Skeletal muscle satellite cell (primary cell): ENCODE results near the gene IFIT3.
"Not testable (repeated sequence)": the region's sequence is repeated elsewhere in the genome, so short reads cannot be mapped to it uniquely, and the experiment has no call there.

ENCODE experiments used
- H3K27me3 ChIP-seq: 2 replicates; pipeline ENCODE4 v1.7.0; 2013; ENCODE audit warnings: low read length; ENCODE audit not compliant: control insufficient read depth, insufficient read depth
- H3K36me3 ChIP-seq: 2 replicates; pipeline ENCODE4 v1.7.0; 2013; ENCODE audit warnings: mild to moderate bottlenecking, control low read depth, low read length; ENCODE audit not compliant: insufficient read depth
- H3K4me1 ChIP-seq: 2 replicates; pipeline ENCODE4 v1.7.0; 2013; ENCODE audit warnings: low read length; ENCODE audit not compliant: control insufficient read depth, insufficient read depth
- H3K4me2 ChIP-seq: 2 replicates; pipeline ENCODE4 v1.7.0; 2013; ENCODE audit warnings: mild to moderate bottlenecking, low read length
- H3K4me3 ChIP-seq: 2 replicates; pipeline ENCODE4 v1.7.0; 2013; ENCODE audit warnings: low read length
- H3K9ac ChIP-seq: 2 replicates; pipeline ENCODE4 v1.7.0; 2013; ENCODE audit warnings: mild to moderate bottlenecking, low read depth, low read length, moderate library complexity
- H3K9me3 ChIP-seq: replicated peaks from 2 replicates; pipeline ENCODE4 v1.7.0; 2013; ENCODE audit warnings: mild to moderate bottlenecking, control low read depth, low read length

Gene IFIT3

GRCh38 chr10:89304925-89305324 lies 22.9 kb upstream of the IFIT3 start:
- no peaks in the 10 kb centered on the region for H3K27me3 ChIP-seq
- no peaks in the 10 kb centered on the region for H3K9me3 ChIP-seq
- peaks cover 16% of the 10 kb centered on the region for H3K4me1 ChIP-seq
- H3K4me3 ChIP-seq, result no peak overlapping the region
- H3K36me3 ChIP-seq, result no peaks in the 10 kb centered on the region
- H3K4me2 ChIP-seq, result no peak overlapping the region
- no peak overlapping the region for H3K9ac ChIP-seq

GRCh38 chr10:89305766-89306433 lies 21.9 kb upstream of the IFIT3 start:
- Histone ChIP-seq H3K4me1 (peaks cover 15% of the 10 kb centered on the region), H3K36me3 (no peaks in the 10 kb centered on the region), H3K9me3 (no peaks in the 10 kb centered on the region), H3K4me3 (no peak overlapping the region), H3K27me3 (no peaks in the 10 kb centered on the region), H3K9ac (no peak overlapping the region), H3K4me2 (no peak overlapping the region)

DNA sequence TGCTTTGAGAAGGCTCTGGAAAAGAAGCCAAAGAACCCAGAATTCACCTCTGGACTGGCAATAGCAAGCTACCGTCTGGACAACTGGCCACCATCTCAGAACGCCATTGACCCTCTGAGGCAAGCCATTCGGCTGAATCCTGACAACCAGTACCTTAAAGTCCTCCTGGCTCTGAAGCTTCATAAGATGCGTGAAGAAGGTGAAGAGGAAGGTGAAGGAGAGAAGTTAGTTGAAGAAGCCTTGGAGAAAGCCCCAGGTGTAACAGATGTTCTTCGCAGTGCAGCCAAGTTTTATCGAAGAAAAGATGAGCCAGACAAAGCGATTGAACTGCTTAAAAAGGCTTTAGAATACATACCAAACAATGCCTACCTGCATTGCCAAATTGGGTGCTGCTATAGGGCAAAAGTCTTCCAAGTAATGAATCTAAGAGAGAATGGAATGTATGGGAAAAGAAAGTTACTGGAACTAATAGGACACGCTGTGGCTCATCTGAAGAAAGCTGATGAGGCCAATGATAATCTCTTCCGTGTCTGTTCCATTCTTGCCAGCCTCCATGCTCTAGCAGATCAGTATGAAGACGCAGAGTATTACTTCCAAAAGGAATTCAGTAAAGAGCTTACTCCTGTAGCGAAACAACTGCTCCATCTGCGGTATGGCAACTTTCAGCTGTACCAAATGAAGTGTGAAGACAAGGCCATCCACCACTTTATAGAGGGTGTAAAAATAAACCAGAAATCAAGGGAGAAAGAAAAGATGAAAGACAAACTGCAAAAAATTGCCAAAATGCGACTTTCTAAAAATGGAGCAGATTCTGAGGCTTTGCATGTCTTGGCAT lies 21.1 kb upstream of the IFIT3 start:
- Histone ChIP-seq H3K36me3 (no peaks in the 10 kb centered on the region), H3K9me3 (no peaks in the 10 kb centered on the region), H3K9ac (no peak overlapping the region), H3K27me3 (no peaks in the 10 kb centered on the region), H3K4me3 (no peak overlapping the region), H3K4me2 (no peak overlapping the region), H3K4me1 (peaks cover 8% of the 10 kb centered on the region)

GRCh38 chr10:89307269-89307577 lies 20.6 kb upstream of the IFIT3 start:
- H3K4me3 ChIP-seq, result no peak overlapping the region
- no peaks in the 10 kb centered on the region for H3K9me3 ChIP-seq
- no peak overlapping the region for H3K4me2 ChIP-seq
- no peak overlapping the region for H3K9ac ChIP-seq
- H3K4me1 ChIP-seq, result peaks cover 6% of the 10 kb centered on the region
- no peaks in the 10 kb centered on the region for H3K36me3 ChIP-seq
- H3K27me3 ChIP-seq, result no peaks in the 10 kb centered on the region

DNA sequence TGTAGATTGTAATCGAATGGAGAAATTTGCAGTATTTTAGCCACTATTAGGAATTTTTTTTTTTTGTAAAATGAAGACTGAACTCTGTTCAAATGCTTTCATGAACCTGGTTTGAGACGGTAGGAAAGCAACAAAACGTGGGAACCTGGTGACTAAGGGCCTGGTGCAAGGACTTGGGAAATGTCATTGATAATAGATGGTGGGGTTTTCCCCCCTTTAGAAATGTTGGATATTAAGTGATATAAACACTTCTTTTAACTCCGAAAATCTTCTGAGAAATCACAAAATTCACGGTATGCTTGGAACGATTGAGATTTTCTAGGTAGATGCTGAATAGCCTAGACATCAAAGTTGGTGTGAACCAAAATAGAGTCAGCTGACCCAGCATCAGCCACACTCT lies 19.5 kb upstream of the IFIT3 start:
- no peak overlapping the region for H3K4me2 ChIP-seq
- no peaks in the 10 kb centered on the region for H3K9me3 ChIP-seq
- no peaks in the 10 kb centered on the region for H3K36me3 ChIP-seq
- H3K27me3 ChIP-seq, result no peaks in the 10 kb centered on the region
- no peaks in the 10 kb centered on the region for H3K4me1 ChIP-seq
- H3K4me3 ChIP-seq, result no peak overlapping the region
- H3K9ac ChIP-seq, result no peak overlapping the region

DNA sequence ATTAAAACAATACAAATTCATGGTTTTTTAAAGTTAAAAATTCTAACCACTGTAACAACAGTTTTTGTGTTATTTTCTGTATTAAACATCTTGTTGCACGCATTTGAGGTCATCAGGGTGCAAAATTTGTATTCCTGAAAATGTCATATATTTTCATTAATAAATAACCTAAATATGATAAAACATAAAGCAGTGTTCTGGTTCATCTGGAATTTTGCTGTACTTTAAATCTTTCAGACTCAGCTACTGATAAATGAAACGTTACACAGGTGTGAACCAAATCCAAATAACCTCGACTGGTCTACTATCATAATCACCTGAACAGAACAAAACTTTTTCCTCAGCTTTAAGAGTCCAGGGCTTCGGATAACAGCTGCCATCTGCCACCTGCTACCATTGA lies 19.1 kb upstream of the IFIT3 start:
- no peaks in the 10 kb centered on the region for H3K4me1 ChIP-seq
- H3K27me3 ChIP-seq, result no peaks in the 10 kb centered on the region
- H3K4me3 ChIP-seq, result no peak overlapping the region
- H3K36me3 ChIP-seq, result no peaks in the 10 kb centered on the region
- H3K9ac ChIP-seq, result no peak overlapping the region
- no peak overlapping the region for H3K4me2 ChIP-seq
- no peaks in the 10 kb centered on the region for H3K9me3 ChIP-seq

GRCh38 chr10:89309156-89310055 lies 18.4 kb upstream of the IFIT3 start:
- Histone ChIP-seq H3K4me3 (no peak overlapping the region), H3K4me2 (no peak overlapping the region), H3K9me3 (no peaks in the 10 kb centered on the region), H3K27me3 (no peaks in the 10 kb centered on the region), H3K36me3 (no peaks in the 10 kb centered on the region), H3K9ac (no peak overlapping the region), H3K4me1 (no peaks in the 10 kb centered on the region)

- H3K4me2 ChIP-seq, result no peak overlapping the region
- no peak overlapping the region for H3K9ac ChIP-seq
These were observed 17.5 kb upstream of the IFIT3 start for GRCh38 chr10:89310056-89310893.

DNA sequence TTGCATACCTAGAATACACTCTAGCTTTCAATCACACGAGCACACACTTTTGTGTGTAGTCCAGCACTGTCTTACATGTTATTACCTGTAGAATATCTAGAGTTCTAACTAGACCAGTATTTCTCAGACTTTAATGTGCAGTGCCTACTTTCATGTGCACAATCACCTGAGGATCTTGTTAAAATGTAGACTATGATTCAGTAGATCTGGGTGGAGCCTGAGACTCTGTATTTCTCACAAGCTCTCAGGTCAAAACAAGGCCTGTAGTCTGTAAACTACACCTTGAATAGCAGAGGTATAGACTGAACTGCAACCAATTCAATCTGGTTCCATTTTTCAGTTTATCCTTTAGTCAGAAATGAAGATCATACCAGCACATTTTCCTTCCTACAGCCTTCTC lies 14.8 kb upstream of the IFIT3 start:
- no peaks in the 10 kb centered on the region for H3K9me3 ChIP-seq
- no peak overlapping the region for H3K9ac ChIP-seq
- no peaks in the 10 kb centered on the region for H3K4me1 ChIP-seq
- no peaks in the 10 kb centered on the region for H3K27me3 ChIP-seq
- H3K4me2 ChIP-seq, result no peak overlapping the region
- H3K4me3 ChIP-seq, result no peak overlapping the region
- no peaks in the 10 kb centered on the region for H3K36me3 ChIP-seq

More at GRCh38 chr10:89310056-89310893, 17.5 kb upstream of the IFIT3 start:
- H3K4me3 ChIP-seq, result no peak overlapping the region
- no peaks in the 10 kb centered on the region for H3K27me3 ChIP-seq
- H3K36me3 ChIP-seq, result no peaks in the 10 kb centered on the region
- no peaks in the 10 kb centered on the region for H3K4me1 ChIP-seq
- no peaks in the 10 kb centered on the region for H3K9me3 ChIP-seq

- H3K36me3 ChIP-seq, result no peaks in the 10 kb centered on the region
- no peaks in the 10 kb centered on the region for H3K4me1 ChIP-seq
- no peak overlapping the region for H3K4me2 ChIP-seq
- no peaks in the 10 kb centered on the region for H3K27me3 ChIP-seq
- no peak overlapping the region for H3K4me3 ChIP-seq
- no peaks in the 10 kb centered on the region for H3K9me3 ChIP-seq
- H3K9ac ChIP-seq, result no peak overlapping the region
These were observed 13.1 kb upstream of the IFIT3 start for GRCh38 chr10:89314676-89315075.

DNA sequence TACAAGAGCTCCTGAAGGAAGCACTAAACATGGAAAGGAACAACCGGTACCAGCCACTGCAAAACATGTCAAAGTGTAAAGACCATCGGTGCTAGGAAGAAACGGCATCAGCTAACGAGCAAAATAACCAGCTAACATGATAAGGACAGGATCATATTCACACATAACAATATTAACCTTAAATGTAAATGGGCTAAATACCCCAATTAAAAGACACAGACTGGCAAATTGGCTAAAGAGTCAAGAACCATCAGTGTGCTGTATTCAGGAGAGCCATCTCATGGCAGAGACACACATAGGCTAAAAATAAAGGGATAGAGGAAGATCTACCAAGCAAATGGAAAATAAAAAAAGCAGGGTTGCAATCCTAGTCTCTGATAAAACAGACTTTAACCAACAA lies 9.8 kb upstream of the IFIT3 start:
- not testable (repeated sequence) for H3K4me3 ChIP-seq, H3K4me2 ChIP-seq, H3K27me3 ChIP-seq, H3K9ac ChIP-seq, H3K36me3 ChIP-seq, H3K9me3 ChIP-seq, H3K4me1 ChIP-seq
